Stimulated activated CD4-positive, alpha-beta T cell treated with anti-CD3 and anti-CD28 coated beads, TNF-alpha, amount 100 ng/mL, for 24 hours (primary cell): ENCODE measurements around the gene IL16.
A peak's percentile ranks its signal among the peaks of the same experiment; 100 is the strongest.
"Not testable (repeated sequence)": the region's sequence is repeated elsewhere in the genome, so short reads cannot be mapped to it uniquely, and the experiment has no call there.

Source experiments
- DNase-seq, 3 experiments: peaks; one replicate each; pipeline ENCODE4 v3.0.0-alpha.2; 2020; ENCODE audit warnings: low read depth in 3 of 3

Gene IL16

DNA sequence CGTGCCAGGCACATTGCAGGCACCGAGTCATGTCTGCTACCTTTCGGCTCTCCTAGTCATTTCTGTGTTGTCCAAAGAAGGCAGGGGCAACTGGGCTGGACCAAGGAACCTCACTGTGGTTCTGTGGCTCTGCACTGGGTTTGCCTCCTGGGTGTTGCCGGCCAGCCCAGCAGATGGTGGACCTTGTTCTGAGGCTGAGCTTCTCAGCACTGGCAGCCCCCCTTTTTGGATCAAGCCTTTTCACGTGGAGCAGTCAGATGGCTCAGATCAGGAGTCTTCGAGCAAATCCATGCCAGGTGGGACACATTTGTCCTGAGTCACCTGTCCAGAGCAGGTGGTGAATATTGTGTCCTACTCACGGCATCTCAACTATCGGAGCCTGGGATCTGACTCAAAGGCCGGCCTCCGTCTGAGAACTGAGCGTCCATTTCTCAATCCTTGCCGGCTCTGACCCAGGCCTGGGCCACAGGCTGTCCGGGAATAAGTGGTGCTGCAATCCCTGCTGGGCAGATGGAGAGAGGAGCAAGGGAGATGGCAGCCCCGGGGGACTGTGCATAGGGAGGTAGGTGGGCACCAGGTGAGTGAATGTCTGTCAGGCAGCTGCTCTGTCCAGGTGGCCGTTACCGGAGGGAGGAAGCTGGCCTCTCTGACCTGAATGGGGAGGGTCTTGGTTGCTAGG is at the start of gene IL16:
IL16 (plus strand) TSS at position 304 of the 679 bp plus-strand sequence. CDS start 28,521 bp downstream, outside the sequence.
- DNase-seq, result no peak

- no peak for DNase-seq
Observed at GRCh38 chr15:81151389-81151788, 45.3 kb upstream of the IL16 start.

DNA sequence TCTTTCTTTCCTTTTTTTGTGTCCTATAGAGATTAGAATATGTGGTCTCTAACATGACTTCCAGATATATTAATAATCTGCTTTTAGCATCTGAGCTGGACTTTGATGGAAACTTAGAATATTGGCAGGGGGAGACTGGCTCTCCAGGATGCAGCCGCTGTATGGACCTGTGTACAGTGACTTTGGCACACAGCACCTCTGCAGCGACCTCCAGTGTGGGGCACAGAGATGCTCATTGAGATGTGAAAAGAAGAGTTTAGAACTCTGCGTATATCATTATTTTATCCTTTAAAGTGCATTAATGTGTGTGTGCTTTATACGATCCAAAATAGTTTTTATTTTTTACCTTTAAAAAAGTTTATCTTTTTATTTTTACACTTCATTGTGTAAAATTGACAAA is 44.3 kb upstream of the IL16 start:
- DNase-seq, result no peak

GRCh38 chr15:81152799-81153198 is 43.9 kb upstream of the IL16 start:
- DNase-seq, result no peak

DNA sequence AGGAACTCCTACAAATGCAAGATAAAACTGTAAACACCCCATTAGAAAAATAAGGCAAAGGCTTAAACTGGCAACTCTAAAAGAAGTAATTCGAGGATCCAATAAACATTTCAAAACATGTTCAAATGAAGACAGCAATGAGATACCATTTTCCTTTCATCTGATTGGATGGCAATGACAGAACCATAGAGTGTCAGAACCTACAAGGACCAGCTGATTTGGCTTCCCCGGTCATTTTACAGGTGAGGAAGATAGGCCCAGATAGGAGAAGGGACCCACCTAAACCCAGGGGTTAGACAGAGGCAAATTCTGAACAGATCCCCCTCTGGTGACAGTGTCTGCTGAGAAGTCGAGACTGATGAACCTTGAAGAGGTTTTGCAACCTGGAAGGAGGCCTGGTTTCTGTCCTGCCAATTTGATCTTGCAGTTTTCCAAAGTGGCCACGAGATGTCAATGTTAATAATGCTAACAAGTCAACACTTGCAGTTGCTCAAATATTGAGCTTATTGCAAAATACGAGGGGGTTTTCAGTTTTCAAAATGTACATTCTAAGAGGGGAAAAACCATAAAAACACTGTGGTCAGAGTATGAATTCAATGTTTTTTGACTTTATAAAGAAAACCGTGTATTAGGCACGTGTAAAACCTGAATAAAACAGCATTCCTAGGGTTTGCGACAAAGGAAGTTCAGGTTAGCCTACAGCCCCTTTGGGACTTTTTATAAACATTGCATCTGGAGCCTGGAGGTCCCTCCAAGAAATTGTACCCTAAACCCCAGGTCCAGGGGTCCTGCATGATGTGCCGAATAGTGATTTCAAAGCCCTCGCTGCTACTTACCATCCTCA is 41.1 kb upstream of the IL16 start:
- no peak for DNase-seq

DNA sequence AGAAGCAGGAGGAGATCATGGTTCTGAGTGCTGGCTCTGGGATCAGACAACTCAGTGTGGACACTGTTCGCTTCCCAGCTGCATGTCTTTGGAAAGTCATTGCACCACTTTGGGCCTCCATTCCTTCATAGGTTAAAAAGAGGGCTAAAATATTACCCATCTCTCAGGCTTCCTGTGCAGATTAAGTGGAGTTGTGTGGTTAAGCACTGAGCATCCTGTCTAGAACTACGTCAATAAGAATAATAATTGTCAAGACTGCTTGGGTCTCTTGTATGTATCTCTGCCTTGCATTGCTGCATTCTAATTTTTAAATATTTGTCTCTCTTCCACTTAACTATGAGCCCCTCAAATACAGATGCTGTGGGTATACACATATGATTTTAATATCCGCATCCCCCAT is 40.4 kb upstream of the IL16 start:
- no peak for DNase-seq

DNA sequence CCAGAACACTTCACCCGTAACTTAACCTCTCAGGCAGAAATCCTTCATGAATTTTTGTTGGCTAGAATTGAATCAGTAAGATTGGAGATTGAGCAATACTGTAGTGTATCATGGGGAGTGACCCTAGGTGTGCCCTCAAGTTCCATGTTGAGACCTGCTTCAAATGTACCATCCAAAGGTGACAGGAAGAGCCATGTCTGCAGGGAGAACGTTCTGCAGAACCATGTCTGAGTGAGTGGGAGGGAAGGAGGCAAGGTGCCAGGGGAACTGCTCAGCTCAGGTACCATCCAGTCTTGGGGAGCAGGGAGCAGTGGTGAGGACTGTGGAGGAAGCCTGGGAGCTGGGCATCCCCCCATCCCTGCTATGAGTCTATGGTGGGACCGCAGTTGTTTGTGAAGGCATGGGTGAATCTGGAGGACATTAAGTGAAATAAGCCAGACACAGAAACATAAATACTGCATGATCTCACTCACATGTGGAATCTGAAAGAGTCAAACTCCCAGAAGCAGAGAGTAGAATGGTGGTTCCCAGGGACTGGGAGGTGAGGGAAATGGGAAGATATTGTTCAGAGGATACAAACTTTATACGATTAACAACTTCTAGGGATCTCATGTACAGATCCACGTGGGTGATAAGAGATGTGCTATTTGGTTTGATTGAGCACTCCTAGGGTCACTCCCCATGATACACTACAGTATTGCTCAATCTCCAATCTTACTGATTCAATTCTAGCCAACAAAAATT is 39.3 kb upstream of the IL16 start:
- no peak for DNase-seq

- DNase-seq, result no peak
Observed at GRCh38 chr15:81157939-81158223, 38.8 kb upstream of the IL16 start.

GRCh38 chr15:81158561-81158960 is 38.1 kb upstream of the IL16 start:
- DNase-seq, result not testable (repeated sequence)

DNA sequence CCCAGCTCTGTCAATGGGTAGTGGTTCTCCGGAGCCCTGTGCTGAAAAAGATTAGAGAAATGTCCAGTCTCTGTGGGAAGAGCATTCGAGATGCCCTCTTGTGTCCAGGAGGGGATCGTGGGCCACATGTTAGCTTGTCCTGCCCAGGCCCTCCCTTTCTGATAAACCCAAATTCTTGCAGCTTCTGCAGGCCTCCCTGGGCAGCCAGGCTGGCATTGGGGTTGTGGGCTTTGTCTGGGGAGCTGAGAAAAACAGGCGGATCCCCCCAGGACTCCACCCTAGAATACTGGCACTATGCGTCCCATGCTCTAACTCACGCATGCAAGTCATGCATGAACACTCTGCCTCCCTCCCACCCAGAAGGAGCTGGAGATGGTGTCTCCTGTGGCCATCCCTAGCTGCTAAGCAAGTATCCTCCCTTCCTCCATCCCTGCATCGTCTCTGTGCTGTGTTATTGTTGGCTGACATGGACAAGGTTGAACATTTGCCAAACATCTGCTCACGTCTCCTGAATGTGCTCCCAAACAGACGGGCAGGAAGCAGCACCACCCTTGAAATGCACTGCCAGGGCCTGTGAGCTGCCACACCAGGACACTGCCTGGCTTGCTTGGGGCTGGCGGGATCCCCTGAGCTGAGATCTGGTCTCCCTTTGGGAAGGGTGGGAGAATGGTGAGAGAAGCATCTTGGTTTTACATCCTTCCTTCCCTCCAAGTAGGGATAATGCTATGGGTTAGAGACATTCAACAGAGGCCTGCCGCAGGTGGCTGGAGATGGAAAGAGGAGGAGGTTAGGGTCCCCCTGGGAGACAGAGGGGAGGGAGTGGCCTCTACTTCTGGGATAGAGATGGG is 36.1 kb upstream of the IL16 start:
- DNase-seq, result no peak

DNA sequence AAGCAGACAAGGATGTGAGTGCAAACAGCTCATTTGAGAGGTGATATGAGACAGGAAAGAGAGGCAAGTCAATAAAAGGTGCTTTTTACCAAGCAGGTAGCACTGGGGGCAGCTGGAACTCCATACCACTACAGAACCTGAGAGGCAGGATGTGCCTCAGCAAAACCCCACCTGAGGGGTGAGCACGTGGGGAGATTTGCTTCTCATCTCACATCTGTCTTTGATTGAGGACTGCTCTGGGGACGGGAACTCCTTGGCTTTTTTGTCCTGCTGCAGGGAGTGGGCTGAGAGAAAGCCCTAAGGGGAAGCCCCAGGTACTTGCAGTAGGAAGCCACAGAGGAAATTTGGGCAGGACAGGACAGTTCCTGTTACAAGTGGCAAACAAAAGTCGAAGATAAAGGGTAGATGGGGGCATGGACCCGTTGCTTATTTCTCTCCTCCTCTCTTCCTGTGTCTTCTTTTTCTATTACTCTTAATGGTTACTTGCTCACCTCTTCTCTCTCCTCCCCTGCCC is 35.5 kb upstream of the IL16 start:
- DNase-seq, result no peak

DNA sequence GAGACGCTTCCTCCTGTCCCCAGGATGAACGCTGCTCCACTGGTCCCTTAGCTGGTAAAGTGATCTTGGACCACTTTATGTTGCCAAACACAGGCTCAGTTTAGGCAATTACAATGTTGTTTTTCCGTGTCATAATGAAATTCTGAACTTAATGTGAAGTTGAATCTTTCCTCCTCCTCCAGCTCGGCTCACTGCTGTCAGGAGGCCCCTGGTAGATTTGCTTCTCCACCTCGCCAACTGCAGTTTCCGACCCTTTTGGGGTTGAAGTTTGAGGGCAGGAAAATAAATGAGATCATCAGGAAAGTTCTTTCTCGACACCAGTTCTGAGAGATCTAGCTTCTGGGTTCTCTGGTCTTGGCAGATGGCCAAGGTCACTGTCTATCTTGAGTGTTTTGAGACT is 34.8 kb upstream of the IL16 start:
- DNase-seq, result peak in 1 of 3 experiments; percentile 5

- DNase-seq, result no peak
Observed at GRCh38 chr15:81163961-81164800, 32.5 kb upstream of the IL16 start.

DNA sequence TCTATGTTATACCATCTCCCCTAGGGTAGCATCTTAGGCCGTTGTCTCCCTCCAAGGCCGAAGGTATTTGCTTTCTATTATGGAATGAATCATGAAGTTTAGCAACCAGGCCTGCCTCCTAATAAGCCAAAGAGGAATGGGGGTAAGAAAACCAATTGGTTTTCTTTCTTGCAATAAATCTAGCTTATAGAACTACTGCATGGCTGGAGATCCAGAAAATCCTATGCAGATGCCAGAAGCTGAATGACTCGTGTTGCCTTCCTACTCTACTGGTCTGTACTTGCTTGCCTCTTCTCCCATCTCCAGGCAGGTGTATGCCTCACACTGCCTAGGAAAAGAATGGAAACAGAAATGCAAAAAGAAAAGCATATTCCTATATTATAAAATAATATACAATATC is 31.1 kb upstream of the IL16 start:
- no peak for DNase-seq

DNA sequence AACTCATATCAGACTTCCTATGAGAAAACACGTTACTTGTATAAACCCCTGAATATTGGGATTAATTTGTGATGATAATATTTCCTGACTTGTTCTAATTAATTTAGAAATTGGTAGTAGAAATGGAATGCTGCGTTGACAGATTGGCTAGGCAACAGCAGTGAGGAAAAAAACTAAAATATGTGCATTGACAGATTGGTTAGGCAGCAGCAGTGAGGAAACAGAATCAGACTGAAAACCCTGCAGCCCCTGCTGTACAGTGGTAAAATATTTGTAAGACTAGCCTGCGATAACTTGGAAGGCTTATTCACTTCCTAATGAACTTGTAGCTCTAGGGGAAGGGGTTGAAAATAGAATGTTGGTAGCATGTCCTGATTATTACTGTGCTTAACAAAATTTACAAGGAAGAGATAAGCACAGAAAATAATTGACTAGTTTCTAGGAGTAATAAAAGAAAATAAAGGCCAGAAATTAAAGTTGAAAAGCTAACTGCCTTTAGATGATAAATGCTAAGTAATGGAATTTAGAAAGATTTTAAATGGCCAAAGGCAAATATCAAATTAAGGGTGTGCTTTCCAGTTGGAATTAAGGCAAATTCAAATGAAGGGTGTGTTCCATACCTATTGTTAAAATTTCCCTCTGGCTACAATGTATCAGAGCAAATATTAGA is 29.9 kb upstream of the IL16 start:
- DNase-seq, result no peak

DNA sequence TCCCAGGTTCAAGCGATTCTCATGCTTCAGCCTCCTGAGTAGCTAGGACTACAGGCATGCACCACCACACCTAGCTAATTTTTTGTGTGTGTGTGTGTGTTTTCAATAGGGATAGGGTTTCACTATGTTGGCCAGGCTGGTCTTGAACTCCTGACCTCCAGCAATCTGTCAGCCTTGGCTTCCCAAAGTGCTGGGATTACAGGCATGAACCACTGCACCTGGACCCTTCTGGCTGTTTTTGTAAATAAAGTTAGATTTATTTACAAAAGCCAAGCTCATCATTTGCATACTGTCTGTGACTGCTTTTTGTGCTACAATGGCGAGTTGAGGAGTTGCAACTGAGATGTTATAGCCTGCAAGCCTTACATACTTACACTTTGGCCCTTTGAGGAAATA is 28.6 kb upstream of the IL16 start:
- DNase-seq, result no peak

DNA sequence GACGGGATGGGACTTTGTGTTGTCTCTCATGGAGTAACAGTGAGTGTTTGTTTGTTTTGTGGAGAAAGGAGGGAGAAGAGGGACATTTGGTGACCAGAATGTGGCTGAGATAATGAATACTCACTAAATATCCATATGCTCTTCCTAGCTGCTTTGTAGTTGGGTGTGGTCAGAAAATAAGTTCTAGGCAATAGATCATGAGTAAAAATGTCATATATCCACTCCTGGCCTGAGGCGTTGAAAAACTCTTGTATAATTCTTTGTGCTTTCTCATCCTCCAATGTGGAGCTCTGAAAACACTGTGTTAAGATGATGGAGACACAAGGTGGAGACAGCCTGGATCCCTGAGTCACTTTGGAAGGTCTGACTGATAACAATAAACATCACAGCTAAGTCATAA is 28.0 kb upstream of the IL16 start:
- no peak for DNase-seq

- DNase-seq, result no peak
Observed at GRCh38 chr15:81170511-81170910, 26.2 kb upstream of the IL16 start.

- no peak for DNase-seq
Observed at GRCh38 chr15:81171286-81171685, 25.4 kb upstream of the IL16 start.

- no peak for DNase-seq
Observed at GRCh38 chr15:81174125-81174791, 22.4 kb upstream of the IL16 start.
